Islet precursor cell (in vitro differentiated cells): ENCODE measurements around the gene KRT84.
"Not testable (repeated sequence)": the region's sequence is repeated elsewhere in the genome, so short reads cannot be mapped to it uniquely, and the experiment has no call there.

Source experiments
- DNase-seq: peaks from one replicate; pipeline ENCODE4 v3.0.0-alpha.2; 2018

Gene KRT84

DNA sequence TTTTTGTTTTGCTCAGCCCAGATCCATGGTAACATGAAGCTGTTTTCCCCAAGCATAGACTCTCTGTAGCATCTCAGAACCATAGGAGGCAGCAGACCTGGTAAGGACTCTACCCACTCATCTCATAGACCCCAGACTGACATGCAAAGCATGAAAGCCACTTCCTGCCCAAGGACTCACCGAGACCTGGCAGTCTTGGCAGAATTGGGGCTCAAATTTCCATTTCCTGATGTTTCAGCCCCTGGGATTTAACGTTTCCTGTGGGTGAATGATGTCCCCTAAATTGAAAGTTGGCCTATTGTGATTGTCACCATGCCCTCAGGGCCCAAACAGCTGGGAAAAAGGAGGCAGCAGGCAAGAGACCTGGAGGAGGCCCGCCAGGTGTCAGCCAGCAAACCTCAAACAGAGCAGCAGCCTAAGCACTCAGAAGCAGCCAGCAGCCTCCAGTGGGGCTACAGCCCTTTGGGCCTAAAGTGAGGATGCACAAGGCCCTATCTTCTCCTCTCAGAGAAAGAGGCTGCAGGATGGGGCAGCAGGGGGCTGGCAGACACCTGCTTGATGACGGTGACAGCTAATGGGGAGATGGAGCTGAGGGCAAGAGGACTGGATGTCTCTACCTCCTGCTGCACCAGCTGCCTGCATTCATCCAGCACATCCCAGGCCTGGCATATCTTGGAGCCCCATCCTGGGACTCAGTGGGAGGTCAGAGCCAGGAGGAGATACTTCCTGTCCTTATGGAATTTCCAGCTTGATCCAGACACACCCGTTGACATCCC, 26.7 kb downstream of the KRT84 start:
- DNase-seq: peak; percentile 43

GRCh38 chr12:52356762-52357580, 28.5 kb downstream of the KRT84 start:
- peak; percentile 49 for DNase-seq

- DNase-seq: peak; percentile 51
Measured at GRCh38 chr12:52356031-52356761, 29.3 kb downstream of the KRT84 start.

GRCh38 chr12:52355176-52355575, 30.3 kb downstream of the KRT84 start:
- peak; percentile 41 for DNase-seq

- no peak for DNase-seq
Measured at GRCh38 chr12:52354200-52354599, 31.3 kb downstream of the KRT84 start.

DNA sequence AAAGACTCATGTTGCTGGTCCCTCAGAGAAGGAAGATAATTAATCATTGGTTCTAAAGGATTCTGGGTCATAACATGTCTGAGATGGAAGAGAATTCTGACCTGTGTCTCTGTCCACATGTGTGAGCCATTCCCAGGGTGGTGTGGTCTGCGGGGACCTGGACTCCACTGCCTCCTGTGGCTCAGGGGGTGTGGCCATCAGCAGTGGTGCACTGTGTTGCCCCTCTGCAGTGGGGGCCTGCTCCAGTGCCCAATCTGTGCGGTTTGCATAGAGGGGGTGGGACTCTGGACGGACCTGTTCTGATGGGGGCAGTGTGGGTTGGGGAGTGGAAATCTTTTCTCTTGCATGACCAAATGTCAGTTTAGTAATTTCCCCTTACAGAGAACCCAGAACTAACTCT, 31.7 kb downstream of the KRT84 start:
- DNase-seq: peak; percentile 48

GRCh38 chr12:52352951-52353350, 32.5 kb downstream of the KRT84 start:
- DNase-seq: peak; percentile 29

GRCh38 chr12:52351196-52352059, 34.0 kb downstream of the KRT84 start:
- peak; percentile 39 for DNase-seq

GRCh38 chr12:52350786-52351185, 34.7 kb downstream of the KRT84 start:
- DNase-seq: peak; percentile 52

- peak; percentile 57 for DNase-seq
Measured at GRCh38 chr12:52350021-52350620, 35.3 kb downstream of the KRT84 start.

DNA sequence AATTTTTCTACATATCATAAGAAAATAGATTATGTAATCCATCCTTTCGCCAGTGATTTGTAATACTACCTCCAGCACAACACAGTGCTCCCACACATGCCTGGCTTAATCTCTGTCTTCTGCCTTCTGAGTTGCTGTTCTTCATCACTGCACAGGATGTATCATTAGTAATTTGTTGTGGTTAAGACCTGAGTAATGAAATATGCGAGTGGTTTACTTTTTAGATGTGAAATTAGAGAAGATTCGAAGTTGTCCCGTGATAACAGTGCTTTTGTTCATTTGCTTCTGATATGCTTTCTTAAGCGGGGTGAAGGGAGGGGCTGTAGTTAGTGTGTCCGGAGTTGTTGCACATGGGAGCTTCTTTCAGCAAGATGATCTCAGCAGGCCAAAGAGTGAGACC, 36.3 kb downstream of the KRT84 start:
- peak; percentile 31 for DNase-seq

GRCh38 chr12:52347551-52348510, 37.6 kb downstream of the KRT84 start:
- no peak for DNase-seq

DNA sequence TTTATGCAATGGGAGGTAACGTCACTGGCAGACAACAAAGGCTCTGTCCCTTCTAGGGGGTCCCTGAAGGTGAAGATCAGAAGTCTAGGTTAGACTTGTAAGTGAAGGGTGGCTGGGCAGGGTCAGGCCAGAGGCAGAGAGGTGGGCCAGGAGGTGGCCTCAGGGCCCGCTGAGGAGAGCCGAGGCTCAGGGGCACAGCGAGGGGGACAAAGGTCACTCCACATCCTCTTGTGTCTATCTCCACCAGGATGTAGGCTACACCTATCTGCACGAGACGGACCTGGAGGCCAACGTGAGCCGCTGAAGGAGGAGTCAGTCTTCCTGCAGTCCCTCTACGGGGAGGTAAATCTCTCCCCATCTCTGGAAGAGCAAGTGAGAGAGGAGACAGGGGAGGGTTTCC, 38.4 kb downstream of the KRT84 start:
- DNase-seq: no peak

- DNase-seq: no peak
Measured at GRCh38 chr12:52346593-52346992, 38.9 kb downstream of the KRT84 start.

DNA sequence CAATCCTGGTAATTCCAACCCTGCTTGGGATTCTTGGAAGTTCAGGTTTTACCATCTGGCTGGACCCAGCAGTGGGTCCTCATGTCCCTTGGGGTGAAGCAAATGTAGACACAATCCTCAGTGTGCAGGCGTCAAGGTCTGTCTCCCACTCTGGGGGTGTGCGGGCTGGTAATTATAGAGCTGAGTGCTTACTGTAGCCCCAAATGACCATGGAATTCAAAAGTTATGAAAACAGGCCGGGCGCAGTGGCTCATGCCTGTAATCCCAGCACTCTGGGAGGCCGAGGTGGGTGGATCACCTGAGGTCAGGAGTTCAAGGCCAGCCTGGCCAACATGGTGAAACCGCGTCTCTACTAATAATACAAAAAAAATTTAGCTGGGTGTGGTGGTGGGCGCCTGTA, 40.4 kb downstream of the KRT84 start:
- not testable (repeated sequence) for DNase-seq

GRCh38 chr12:52344111-52344510, 41.3 kb downstream of the KRT84 start:
- no peak for DNase-seq

DNA sequence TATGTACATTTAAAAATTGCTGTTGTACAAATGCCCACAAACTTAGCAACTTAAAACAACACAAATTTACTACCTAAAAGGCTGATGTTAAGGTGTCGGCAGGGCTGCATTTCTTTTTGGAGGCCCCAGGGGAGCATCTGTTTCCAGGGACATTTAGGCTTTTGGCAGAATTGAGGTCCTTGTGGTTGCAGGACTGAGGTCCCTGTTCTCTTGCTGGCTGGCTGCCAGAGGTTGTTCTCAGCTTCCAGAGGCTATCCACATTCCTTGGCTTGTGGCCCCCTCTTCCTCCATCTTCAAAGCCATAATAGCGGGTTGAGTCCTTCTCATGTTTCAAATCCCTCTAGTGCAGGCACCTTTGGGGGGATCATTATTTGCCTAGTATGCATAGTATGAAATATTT, 41.9 kb downstream of the KRT84 start:
- DNase-seq: no peak

DNA sequence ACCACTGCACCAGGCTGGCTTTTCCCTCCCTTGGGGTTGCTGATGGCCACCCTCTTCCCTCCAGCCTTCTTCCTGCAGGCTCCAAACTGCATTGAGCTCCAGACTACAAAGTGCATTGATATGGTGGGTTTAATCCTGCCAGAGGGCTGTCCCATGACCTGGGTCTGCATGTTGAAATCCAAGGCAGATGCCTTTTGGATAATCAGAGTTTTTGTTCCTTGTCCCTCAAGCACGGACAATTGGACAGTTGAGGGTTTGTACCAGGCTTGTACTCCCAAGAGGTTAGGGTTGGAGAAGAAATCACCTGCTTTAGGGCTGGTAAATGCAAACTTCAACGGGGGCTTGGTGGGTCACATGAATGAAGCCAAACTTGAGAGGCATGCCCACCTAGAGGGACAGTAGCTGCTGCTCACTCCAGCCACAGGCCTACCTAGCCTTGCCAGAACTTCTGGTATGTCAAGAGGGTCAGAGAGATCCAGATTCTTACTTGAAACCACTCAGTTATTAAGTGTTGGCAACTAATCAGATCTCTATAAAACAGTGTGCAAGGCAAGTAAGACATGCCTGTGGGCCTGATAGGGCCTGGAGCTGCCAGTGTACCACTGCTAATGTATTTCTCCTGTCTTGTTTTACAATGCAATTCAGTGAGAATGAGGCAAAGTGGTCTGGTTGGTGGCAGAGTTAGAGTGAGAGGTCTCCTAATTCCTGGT, 42.5 kb downstream of the KRT84 start:
- no peak for DNase-seq

- DNase-seq: no peak
Measured at GRCh38 chr12:52341066-52341580, 44.3 kb downstream of the KRT84 start.
